ENCODE measurements around the gene ERAL1. TPM values are rescaled to one million over a fixed set of nuclear protein-coding genes. Genes with fewer than 3 reads are reported as not detected.
"Not testable (repeated sequence)": the region's sequence is repeated elsewhere in the genome, so short reads cannot be mapped to it uniquely, and the experiment has no call there.

Gene ERAL1
- total RNA-seq, 1 experiment from 2014 or later: 47.2 TPM

- Mint-ChIP-seq H3K9me3 (ENCODE audit: low read depth, unreplicated experiment) (no peaks in the 10 kb centered on the region), H3K4me1 (ENCODE audit: low read depth, unreplicated experiment) (peaks cover 22% of the 10 kb centered on the region), H3K27me3 (ENCODE audit: unreplicated experiment) (no peaks in the 10 kb centered on the region), H3K36me3 (ENCODE audit: insufficient read depth, unreplicated experiment) (peaks cover 19% of the 10 kb centered on the region), H3K4me3 (ENCODE audit: low read depth, unreplicated experiment) (no peak overlapping the region), H3K27ac (ENCODE audit: unreplicated experiment) (no peak overlapping the region)
- TF ChIP-seq CTCF (IDR thresholded peaks at IDR 0.05; ENCODE audit: unreplicated experiment): no peak
- no TSS peak for BruUV-seq (replicated peaks)
- DNase-seq: no peak
- intact Hi-C loops (cut with micrococcal nuclease; ENCODE audit: unreplicated experiment): no loop called here
- CTCF ChIA-PET: no interaction called here
These were observed 36.4 kb downstream of the ERAL1 start for GRCh38 chr17:28891201-28891600.

- Mint-ChIP-seq H3K9me3 (ENCODE audit: low read depth, unreplicated experiment) (no peaks in the 10 kb centered on the region), H3K27me3 (ENCODE audit: unreplicated experiment) (no peaks in the 10 kb centered on the region), H3K36me3 (ENCODE audit: insufficient read depth, unreplicated experiment) (peaks cover 27% of the 10 kb centered on the region), H3K4me1 (ENCODE audit: low read depth, unreplicated experiment) (peaks cover 25% of the 10 kb centered on the region), H3K4me3 (ENCODE audit: low read depth, unreplicated experiment) (no peak overlapping the region), H3K27ac (ENCODE audit: unreplicated experiment) (no peak overlapping the region)
- DNase-seq: no peak
- TF ChIP-seq CTCF (IDR thresholded peaks at IDR 0.05; ENCODE audit: unreplicated experiment): no peak
- CTCF ChIA-PET: interaction anchor here (0.6 to 1.6 kb wide), 3 partner anchors 60 to 358 kb away, joined by 3 to 6 read pairs (median 5); partner anchors contain the start of gene PHF12
- BruUV-seq (replicated peaks): no TSS peak
- intact Hi-C loops (cut with micrococcal nuclease; ENCODE audit: unreplicated experiment): no loop called here
These were observed 37.2 kb downstream of the ERAL1 start for GRCh38 chr17:28892024-28892423.

DNA sequence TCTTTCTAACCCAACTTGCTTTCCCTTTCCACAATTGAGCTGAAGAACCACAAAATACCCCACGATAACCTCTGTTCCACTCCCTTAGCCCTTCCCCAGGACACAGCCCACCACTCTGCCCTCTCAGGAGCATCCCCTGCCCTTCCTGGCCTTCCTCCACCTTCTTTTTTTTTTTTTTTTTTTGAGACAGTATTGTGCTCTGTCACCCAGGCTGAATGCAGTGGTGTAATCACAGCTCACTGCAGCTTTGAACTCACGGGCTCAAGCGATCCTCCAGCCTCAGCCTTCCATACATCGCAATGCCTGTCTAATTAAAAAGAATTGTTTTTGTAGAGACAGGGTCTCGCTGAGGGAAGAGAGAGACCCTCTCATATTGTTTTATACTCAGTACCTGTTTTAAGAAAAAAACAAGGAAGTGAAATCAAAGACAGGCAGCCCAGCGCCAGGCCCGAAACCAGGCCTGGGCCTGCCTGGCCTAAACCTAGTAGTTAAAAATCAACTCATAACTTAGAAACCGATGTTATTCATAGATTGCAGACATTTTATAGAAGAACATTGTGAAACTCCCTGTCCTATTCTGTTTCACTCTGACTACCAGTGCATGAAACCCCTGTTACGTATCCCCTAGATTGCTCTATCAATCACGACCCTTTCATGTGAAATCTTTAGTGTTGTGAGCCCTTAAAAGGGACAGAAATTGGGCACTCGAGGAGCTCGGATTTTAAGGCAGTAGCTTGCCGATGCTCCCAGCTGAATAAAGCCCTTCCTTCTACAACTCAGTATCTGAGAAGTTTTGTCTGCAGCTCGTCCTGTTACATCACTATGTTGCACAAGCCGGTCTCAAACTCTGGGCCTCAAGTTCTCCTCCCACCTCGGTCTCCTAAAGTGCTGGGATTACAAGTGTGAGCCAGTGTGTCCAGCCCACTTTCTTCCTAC lies 38.7 kb downstream of the ERAL1 start:
- intact Hi-C loops (cut with micrococcal nuclease; ENCODE audit: unreplicated experiment); H3K9me3 Mint-ChIP-seq (ENCODE audit: low read depth, unreplicated experiment); H3K27me3 Mint-ChIP-seq (ENCODE audit: unreplicated experiment); BruUV-seq (replicated peaks); DNase-seq: not testable (repeated sequence)
- H3K4me1 Mint-ChIP-seq (ENCODE audit: low read depth, unreplicated experiment): peaks cover 25% of the 10 kb centered on the region
- peak overlapping the region; percentile 10 for H3K4me3 Mint-ChIP-seq (ENCODE audit: low read depth, unreplicated experiment)
- H3K27ac Mint-ChIP-seq (ENCODE audit: unreplicated experiment): peak overlapping the region; percentile 33
- peaks cover 39% of the 10 kb centered on the region for H3K36me3 Mint-ChIP-seq (ENCODE audit: insufficient read depth, unreplicated experiment)
- CTCF ChIA-PET: interaction anchor here (0.7 to 1.6 kb wide), 4 partner anchors 52 to 342 kb away, joined by 4 to 6 read pairs (median 4); partner anchors contain the start of gene PHF12

DNA sequence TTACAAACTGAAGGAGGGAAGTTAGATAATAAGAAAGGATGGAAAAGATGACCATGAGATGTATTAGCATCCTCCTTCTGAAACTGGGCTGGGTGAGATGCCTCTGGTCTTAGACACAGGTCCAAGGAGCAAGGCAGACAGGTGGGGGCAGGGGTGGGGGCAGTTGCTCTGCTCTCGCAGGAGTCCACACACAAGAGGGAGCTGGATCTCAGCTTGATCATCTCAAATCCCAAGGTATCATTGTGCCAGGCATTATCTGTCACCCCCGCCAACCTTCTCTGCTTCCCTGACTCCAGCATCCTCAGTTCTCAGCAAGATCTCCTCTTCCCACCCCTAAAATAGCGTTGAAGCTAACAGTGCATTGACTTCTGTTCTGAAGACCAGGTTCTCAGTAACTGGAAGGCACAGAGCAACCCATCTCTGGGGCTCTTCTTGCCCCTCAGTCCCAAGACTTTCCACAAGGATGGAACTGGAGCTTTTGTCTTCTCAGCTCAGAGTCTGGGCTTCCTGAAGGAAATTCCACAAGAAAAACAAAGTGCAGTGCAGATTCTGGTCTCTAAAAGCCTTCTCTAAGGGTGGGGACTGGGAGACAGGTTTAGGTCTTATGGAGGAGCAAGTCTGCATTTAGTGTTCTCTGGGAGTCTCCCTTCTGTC lies 41.1 kb downstream of the ERAL1 start:
- TF ChIP-seq CTCF (IDR thresholded peaks at IDR 0.05; ENCODE audit: unreplicated experiment): no peak
- intact Hi-C loops (cut with micrococcal nuclease; ENCODE audit: unreplicated experiment): no loop called here
- CTCF ChIA-PET: interaction anchor here (0.7 kb wide), 1 partner anchor 17 kb away, joined by 3 read pairs; no protein-coding TSS in a partner anchor
- no peaks in the 10 kb centered on the region for H3K27me3 Mint-ChIP-seq (ENCODE audit: unreplicated experiment)
- peak overlapping the region; percentile 93 for H3K4me3 Mint-ChIP-seq (ENCODE audit: low read depth, unreplicated experiment)
- H3K27ac Mint-ChIP-seq (ENCODE audit: unreplicated experiment): peak overlapping the region; percentile 34
- H3K9me3 Mint-ChIP-seq (ENCODE audit: low read depth, unreplicated experiment): no peaks in the 10 kb centered on the region
- no TSS peak for BruUV-seq (replicated peaks)
- H3K4me1 Mint-ChIP-seq (ENCODE audit: low read depth, unreplicated experiment): peaks cover 25% of the 10 kb centered on the region
- DNase-seq: no peak
- H3K36me3 Mint-ChIP-seq (ENCODE audit: insufficient read depth, unreplicated experiment): peaks cover 36% of the 10 kb centered on the region

Measured in Calu3 (cell line).